ACC112 (cell line): ENCODE measurements around the gene DNAJC30.

Source experiments
- H2AFZ ChIP-seq: fragments of 200-600 bp; sonication (generic); one replicate; pipeline ENCODE4 v1.6.0; 2017; ENCODE audit warnings: antibody characterized with exemption, low read length; ENCODE audit not compliant: unreplicated experiment
- H3K27ac ChIP-seq: fragments of 200-600 bp; sonication (generic); 2 replicates; pipeline ENCODE4 v1.5.1; 2014; ENCODE audit warnings: low read depth, mild to moderate bottlenecking, antibody characterized with exemption, low read length, moderate library complexity
- H3K27me3 ChIP-seq: fragments of 200-600 bp; sonication (generic); 2 replicates; pipeline ENCODE4 v1.6.1; 2014; ENCODE audit warnings: mild to moderate bottlenecking, antibody characterized with exemption, low read length, moderate library complexity, mixed read lengths; ENCODE audit not compliant: insufficient read depth
- H3K36me3 ChIP-seq: fragments of 200-600 bp; sonication (generic); 2 replicates; pipeline ENCODE4 v1.6.1; 2016; ENCODE audit warnings: mild to moderate bottlenecking, antibody characterized with exemption, low read length, moderate library complexity, mixed read lengths; ENCODE audit not compliant: insufficient read depth
- H3K4me1 ChIP-seq: fragments of 200-600 bp; sonication (generic); one replicate; pipeline ENCODE4 v1.6.1; 2016; ENCODE audit warnings: low read length, mixed read lengths; ENCODE audit not compliant: insufficient read depth, unreplicated experiment, control insufficient read depth
- H3K4me3 ChIP-seq: fragments of 200-600 bp; sonication (generic); 2 replicates; pipeline ENCODE4 v1.5.1; 2014; ENCODE audit warnings: mild to moderate bottlenecking, low read depth, low read length
- H3K79me2 ChIP-seq: fragments of 200-600 bp; sonication (generic); one replicate; pipeline ENCODE4 v1.6.0; 2016; ENCODE audit warnings: low read length; ENCODE audit not compliant: control insufficient read depth, unreplicated experiment, insufficient read depth

DNAJC30 gene

GRCh38 chr7:73633323-73633722, 49.9 kb downstream of the DNAJC30 start:
- H3K79me2 ChIP-seq = no peaks in the 10 kb centered on the region
- H3K4me1 ChIP-seq = peaks cover 10% of the 10 kb centered on the region
- peaks cover 5% of the 10 kb centered on the region for H3K27me3 ChIP-seq
- no peak overlapping the region for H3K27ac ChIP-seq
- no peak overlapping the region for H2AFZ ChIP-seq
- no peak overlapping the region for H3K4me3 ChIP-seq
- no peaks in the 10 kb centered on the region for H3K36me3 ChIP-seq

GRCh38 chr7:73631558-73631957, 51.7 kb downstream of the DNAJC30 start:
- no peak overlapping the region for H2AFZ ChIP-seq

More at GRCh38 chr7:73631558-73631957, 51.7 kb downstream of the DNAJC30 start:
- no peaks in the 10 kb centered on the region for H3K79me2 ChIP-seq
- H3K4me1 ChIP-seq = peaks cover 8% of the 10 kb centered on the region
- peaks cover 15% of the 10 kb centered on the region for H3K27me3 ChIP-seq
- H3K27ac ChIP-seq = no peak overlapping the region
- H3K36me3 ChIP-seq = no peaks in the 10 kb centered on the region
- no peak overlapping the region for H3K4me3 ChIP-seq
